NCI-H2171 (cell line): ENCODE measurements around the gene CACNA1G.

Source experiments
- DNase-seq: peaks from one replicate; lab custom pipeline; 2025; lab: John Stamatoyannopoulos, UW

Gene CACNA1G

GRCh38 chr17:50672831-50673551 is 112.5 kb downstream of the CACNA1G start:
- no peak for DNase-seq

GRCh38 chr17:50675190-50675589 is 114.7 kb downstream of the CACNA1G start:
- no peak for DNase-seq

- no peak for DNase-seq
These were observed 115.1 kb downstream of the CACNA1G start for GRCh38 chr17:50675627-50676026.

GRCh38 chr17:50676065-50676975 is 115.8 kb downstream of the CACNA1G start:
- DNase-seq, result no peak
